Neural cell (in vitro differentiated cells): ENCODE measurements around the gene LENEP. TPM values are rescaled to one million over a fixed set of nuclear protein-coding genes. Genes with fewer than 3 reads are reported as not detected.

Source experiments
- H2AFZ ChIP-seq: fragments of 200-600, 300-800 bp; sonication (generic), shearing (Covaris generic); 2 replicates; pipeline ENCODE4 v1.6.0; 2014; ENCODE audit warnings: low read depth, mild to moderate bottlenecking, antibody characterized with exemption, low read length, moderate library complexity
- H3F3A ChIP-seq: fragments of 200-600 bp; shearing (Covaris generic); 2 replicates; pipeline ENCODE4 v1.6.1; 2016; ENCODE audit warnings: mild to moderate bottlenecking, moderate library complexity, mixed read lengths, antibody characterized with exemption, low read length; ENCODE audit not compliant: insufficient read depth, poor library complexity, severe bottlenecking
- H3K27ac ChIP-seq: fragments of 200-600, 300-800 bp; sonication (generic), shearing (Covaris generic); 2 replicates; pipeline ENCODE4 v1.5.1; 2014; ENCODE audit warnings: mild to moderate bottlenecking, low read length, moderate library complexity
- H3K27me3 ChIP-seq: fragments of 300-800, 200-600 bp; sonication (generic), shearing (Covaris generic); 2 replicates; pipeline ENCODE4 v1.6.0; 2014; ENCODE audit warnings: mild to moderate bottlenecking, low read depth, low read length, moderate library complexity; ENCODE audit not compliant: insufficient read depth
- H3K36me3 ChIP-seq: fragments of 300-800, 200-600 bp; sonication (generic), shearing (Covaris generic); 2 replicates; pipeline ENCODE4 v1.5.1; 2014; ENCODE audit warnings: mild to moderate bottlenecking, antibody characterized with exemption, low read length, moderate library complexity; ENCODE audit not compliant: insufficient read depth
- H3K4me2 ChIP-seq: fragments of 300-800, 200-600 bp; sonication (generic), shearing (Covaris generic); 2 replicates; pipeline ENCODE4 v1.6.0; 2014; ENCODE audit warnings: mild to moderate bottlenecking, low read length
- H3K4me3 ChIP-seq: fragments of 300-800, 200-600 bp; sonication (generic), shearing (Covaris generic); 2 replicates; pipeline ENCODE4 v1.5.1; 2014; ENCODE audit warnings: mild to moderate bottlenecking, low read length, moderate library complexity
- H3K79me2 ChIP-seq: fragments of 200-600 bp; shearing (Covaris generic); replicated peaks from 2 replicates; pipeline ENCODE4 v1.6.0; 2014; ENCODE audit warnings: mild to moderate bottlenecking, low read length, moderate library complexity; ENCODE audit not compliant: insufficient read depth
- H3K9ac ChIP-seq: fragments of 300-800, 200-600 bp; sonication (generic), shearing (Covaris generic); 2 replicates; pipeline ENCODE4 v1.6.1; 2016; ENCODE audit warnings: mild to moderate bottlenecking, low read length, mixed read lengths
- H3K9me2 ChIP-seq: fragments of 200-600 bp; shearing (Covaris generic); 2 replicates; pipeline ENCODE4 v1.6.1; 2016; ENCODE audit warnings: mild to moderate bottlenecking, low read length, mixed read lengths; ENCODE audit not compliant: insufficient read depth
- H3K9me3 ChIP-seq: fragments of 200-600, 300-800 bp; sonication (generic), shearing (Covaris generic); 2 replicates; pipeline ENCODE4 v1.6.1; 2016; ENCODE audit warnings: mild to moderate bottlenecking, mixed run types, low read length, moderate library complexity, mixed read lengths
- H4K20me1 ChIP-seq: fragments of 200-600 bp; shearing (Covaris generic); 2 replicates; pipeline ENCODE4 v1.6.1; 2016; ENCODE audit warnings: mild to moderate bottlenecking, mixed run types; ENCODE audit not compliant: insufficient read depth
- CTCF ChIP-seq: fragments of 450-650 bp; IDR thresholded peaks from 2 replicates; pipeline ENCODE4 v1.5.1; 2014; ENCODE audit warnings: antibody characterized with exemption, mild to moderate bottlenecking, moderate library complexity; ENCODE audit not compliant: poor library complexity, severe bottlenecking
- EP300 ChIP-seq: fragments of 450-650 bp; conservative IDR thresholded peaks from 2 replicates; pipeline ENCODE4 v1.6.1; 2014; ENCODE audit warnings: antibody characterized with exemption, mild to moderate bottlenecking, moderate library complexity; ENCODE audit not compliant: poor library complexity, severe bottlenecking
- EZH2 ChIP-seq: fragments of 200-600, 300-800 bp; shearing (Covaris generic), sonication (generic); IDR thresholded peaks from 2 replicates; pipeline ENCODE4 v1.6.1; 2014; ENCODE audit warnings: antibody characterized with exemption, low read length, borderline replicate concordance, mild to moderate bottlenecking; ENCODE audit not compliant: insufficient read depth, poor library complexity, severe bottlenecking
- MXI1 ChIP-seq: fragments of 450-650 bp; conservative IDR thresholded peaks from 2 replicates; pipeline ENCODE4 v1.6.1; 2014; ENCODE audit warnings: antibody characterized with exemption, mild to moderate bottlenecking; ENCODE audit not compliant: poor library complexity, severe bottlenecking
- POLR2AphosphoS5 ChIP-seq: IDR thresholded peaks from 2 replicates; pipeline ENCODE4 v1.6.1; 2012
- RAD21 ChIP-seq: fragments of 450-650 bp; conservative IDR thresholded peaks from 2 replicates; pipeline ENCODE4 v1.6.1; 2014; ENCODE audit warnings: antibody characterized with exemption, mild to moderate bottlenecking, moderate library complexity
- SMC3 ChIP-seq: fragments of 450-650 bp; conservative IDR thresholded peaks from 2 replicates; pipeline ENCODE4 v1.6.1; 2014; ENCODE audit warnings: antibody characterized with exemption, mild to moderate bottlenecking, moderate library complexity; ENCODE audit not compliant: poor library complexity
- TAF1 ChIP-seq: IDR thresholded peaks from 2 replicates; pipeline ENCODE4 v1.6.1; 2012; ENCODE audit warnings: low read depth
- polyA plus RNA-seq: library from polyadenylated mRNA; depleted of rRNA; stranded (reverse); fragments of >200 nt; gene quantifications from 2 replicates; pipeline ENCODE4 v1.2.3, GENCODE V29; 2014
- TF ChIP-seq, protein P1 (sequence below): IDR thresholded peaks from 2 replicates; pipeline ENCODE4 v1.6.1; 2012; ENCODE audit warnings: borderline replicate concordance

The LENEP gene
- polyA plus RNA-seq, 1 donor from 2014 or later: not detected

DNA sequence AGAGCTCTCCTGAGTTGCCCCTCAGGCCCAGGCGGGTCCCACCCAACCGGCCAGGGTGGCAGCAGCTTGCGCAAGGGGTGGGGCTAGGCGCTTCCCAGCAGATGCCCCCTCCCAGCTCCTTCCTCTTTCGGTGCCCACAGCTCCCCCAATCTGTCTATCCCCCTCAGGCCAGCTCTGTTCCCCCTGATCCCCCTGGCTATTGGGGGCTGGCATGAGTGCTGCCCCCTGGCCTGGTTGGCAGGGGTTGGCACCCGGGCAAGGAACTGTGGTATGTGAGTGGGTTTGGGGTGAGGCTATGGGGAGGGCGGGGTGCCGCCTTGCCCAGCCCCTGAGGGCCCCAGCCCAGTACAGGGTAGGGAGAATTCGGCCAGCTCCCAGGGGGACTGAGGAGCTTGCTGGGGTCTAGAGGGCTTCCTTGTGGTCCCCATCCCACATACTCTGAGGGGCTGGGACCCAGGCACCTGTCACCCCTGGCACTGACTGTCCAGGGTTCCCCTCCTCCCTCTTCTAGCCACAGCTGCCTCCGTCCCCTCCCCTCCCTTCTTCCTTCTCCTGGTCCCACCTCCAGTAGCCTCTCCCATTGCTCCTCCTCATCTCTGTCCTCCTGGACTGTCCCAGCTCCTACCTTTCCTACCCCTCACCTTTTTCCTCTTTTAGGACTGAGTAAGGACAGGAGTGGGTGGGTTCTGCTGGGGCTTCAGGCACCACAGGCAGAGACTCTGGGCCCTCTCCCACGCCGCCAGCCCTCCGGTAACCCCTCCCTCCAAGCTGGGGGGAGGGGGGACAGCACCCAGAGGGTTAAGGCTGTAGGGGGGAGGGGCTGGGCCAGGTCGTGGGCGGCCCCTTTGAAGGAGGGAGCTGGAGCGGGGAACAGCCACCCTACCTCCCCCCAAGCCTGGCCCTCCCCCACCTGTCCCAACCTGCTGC is 14.9 kb downstream of the LENEP start:
- Histone ChIP-seq H3K4me3 (no peak overlapping the region), H3F3A (no peaks in the 10 kb centered on the region), H3K4me2 (no peak overlapping the region), H3K27ac (no peak overlapping the region), H3K9me2 (no peaks in the 10 kb centered on the region), H3K9me3 (no peaks in the 10 kb centered on the region), H4K20me1 (no peaks in the 10 kb centered on the region), H3K79me2 (no peaks in the 10 kb centered on the region), H3K9ac (no peak overlapping the region), H2AFZ (no peak overlapping the region), H3K27me3 (peaks cover 2% of the 10 kb centered on the region), H3K36me3 (no peaks in the 10 kb centered on the region)
- TF ChIP-seq MXI1 (no peak), CTCF (no peak), EZH2 (no peak), POLR2AphosphoS5 (no peak), EP300 (no peak), TAF1 (no peak), RAD21 (no peak), SMC3 (no peak)
- TF ChIP-seq, protein P1, sequence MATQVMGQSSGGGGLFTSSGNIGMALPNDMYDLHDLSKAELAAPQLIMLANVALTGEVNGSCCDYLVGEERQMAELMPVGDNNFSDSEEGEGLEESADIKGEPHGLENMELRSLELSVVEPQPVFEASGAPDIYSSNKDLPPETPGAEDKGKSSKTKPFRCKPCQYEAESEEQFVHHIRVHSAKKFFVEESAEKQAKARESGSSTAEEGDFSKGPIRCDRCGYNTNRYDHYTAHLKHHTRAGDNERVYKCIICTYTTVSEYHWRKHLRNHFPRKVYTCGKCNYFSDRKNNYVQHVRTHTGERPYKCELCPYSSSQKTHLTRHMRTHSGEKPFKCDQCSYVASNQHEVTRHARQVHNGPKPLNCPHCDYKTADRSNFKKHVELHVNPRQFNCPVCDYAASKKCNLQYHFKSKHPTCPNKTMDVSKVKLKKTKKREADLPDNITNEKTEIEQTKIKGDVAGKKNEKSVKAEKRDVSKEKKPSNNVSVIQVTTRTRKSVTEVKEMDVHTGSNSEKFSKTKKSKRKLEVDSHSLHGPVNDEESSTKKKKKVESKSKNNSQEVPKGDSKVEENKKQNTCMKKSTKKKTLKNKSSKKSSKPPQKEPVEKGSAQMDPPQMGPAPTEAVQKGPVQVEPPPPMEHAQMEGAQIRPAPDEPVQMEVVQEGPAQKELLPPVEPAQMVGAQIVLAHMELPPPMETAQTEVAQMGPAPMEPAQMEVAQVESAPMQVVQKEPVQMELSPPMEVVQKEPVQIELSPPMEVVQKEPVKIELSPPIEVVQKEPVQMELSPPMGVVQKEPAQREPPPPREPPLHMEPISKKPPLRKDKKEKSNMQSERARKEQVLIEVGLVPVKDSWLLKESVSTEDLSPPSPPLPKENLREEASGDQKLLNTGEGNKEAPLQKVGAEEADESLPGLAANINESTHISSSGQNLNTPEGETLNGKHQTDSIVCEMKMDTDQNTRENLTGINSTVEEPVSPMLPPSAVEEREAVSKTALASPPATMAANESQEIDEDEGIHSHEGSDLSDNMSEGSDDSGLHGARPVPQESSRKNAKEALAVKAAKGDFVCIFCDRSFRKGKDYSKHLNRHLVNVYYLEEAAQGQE: no peak

GRCh38 chr1:155009221-155009711 is 15.9 kb downstream of the LENEP start:
- H3K4me3 ChIP-seq: no peak overlapping the region
- no peak overlapping the region for H3K27ac ChIP-seq
- H3F3A ChIP-seq: no peaks in the 10 kb centered on the region
- no peak overlapping the region for H3K4me2 ChIP-seq
- no peak overlapping the region for H2AFZ ChIP-seq
- no peaks in the 10 kb centered on the region for H3K27me3 ChIP-seq
- no peak overlapping the region for H3K9ac ChIP-seq
- H3K9me2 ChIP-seq: no peaks in the 10 kb centered on the region
- H3K9me3 ChIP-seq: no peaks in the 10 kb centered on the region
- no peaks in the 10 kb centered on the region for H3K36me3 ChIP-seq
- TF ChIP-seq EZH2: no peak
- no peak for TF ChIP-seq RAD21
- TF ChIP-seq, protein P1: no peak
- no peak for TF ChIP-seq POLR2AphosphoS5
- no peak for TF ChIP-seq SMC3
- TF ChIP-seq MXI1: no peak
- TF ChIP-seq TAF1: no peak
- no peak for TF ChIP-seq EP300
- TF ChIP-seq CTCF: no peak
- no peaks in the 10 kb centered on the region for H4K20me1 ChIP-seq
- no peaks in the 10 kb centered on the region for H3K79me2 ChIP-seq
